SK-N-SH (cell line): Measurements from ENCODE around the gene PRADC1. TPM values are rescaled to one million over a fixed set of nuclear protein-coding genes. Genes with fewer than 3 reads are reported as not detected.

ENCODE experiments used
- CTCF ChIA-PET: fragments of 300-600, 350-600 bp; formaldehyde crosslinking; extraction: SDS; loops from one replicate; lab custom pipeline; 2021; lab: Yijun Ruan, JAX
- POLR2A ChIA-PET: fragments of 350-600 bp; sonication (Branson Sonifier 250); formaldehyde crosslinking; extraction: SDS; loops from one replicate; lab custom pipeline; 2020; ENCODE audit warnings: antibody characterized with exemption, inconsistent platforms; lab: Yijun Ruan, JAX
- DNase-seq: peaks from one replicate; pipeline ENCODE4 v3.0.0; 2012
- H2AFZ ChIP-seq: fragments of 200-600 bp; sonication (generic); 2 replicates; pipeline ENCODE4 v1.8.1; 2016; ENCODE audit warnings: antibody characterized with exemption, mild to moderate bottlenecking, low read depth
- H3F3A ChIP-seq: fragments of 200-600 bp; sonication (generic); replicated peaks from 2 replicates; pipeline ENCODE3; 2016; ENCODE audit warnings: antibody characterized with exemption, mild to moderate bottlenecking; ENCODE audit not compliant: insufficient read depth
- H3K27ac ChIP-seq, 2 experiments: fragments of 200-500 bp in 1 of 2; fragments of 200-600 bp in 1 of 2; sonication (Bioruptor generic) in 1 of 2; sonication (generic), shearing (Covaris generic) in 1 of 2; 2 replicates each; pipeline versions ENCODE4 v1.5.1 to v1.6.1; 2014 to 2016; ENCODE audit warnings: low read depth in 2 of 2, inconsistent platforms in 1 of 2, low read length in 1 of 2, mild to moderate bottlenecking in 1 of 2, mixed read lengths in 1 of 2
- H3K27me3 ChIP-seq: fragments of 200-600 bp; sonication (generic), shearing (Covaris generic); 2 replicates; pipeline ENCODE4 v1.6.1; 2016; ENCODE audit warnings: mixed run types; ENCODE audit not compliant: insufficient read depth
- H3K36me3 ChIP-seq, 2 experiments: fragments of 200-500 bp in 1 of 2; fragments of 200-600 bp in 1 of 2; sonication (Bioruptor generic) in 1 of 2; sonication (generic) in 1 of 2; replicated peaks in 1 of 2; 2 replicates each; pipeline versions ENCODE3 to v1.5.1; 2014 to 2016; ENCODE audit warnings: low read length in 1 of 2, mild to moderate bottlenecking in 1 of 2; ENCODE audit not compliant: insufficient read depth in 2 of 2, control insufficient read depth in 1 of 2
- H3K4me1 ChIP-seq, 2 experiments: fragments of 200-500 bp in 1 of 2; fragments of 200-600 bp in 1 of 2; sonication (Bioruptor generic) in 1 of 2; sonication (generic), shearing (Covaris generic) in 1 of 2; 2 replicates each; pipeline versions ENCODE4 v1.5.1 to v1.6.1; 2014 to 2016; ENCODE audit warnings: low read depth in 1 of 2, low read length in 1 of 2, mixed run types in 1 of 2; ENCODE audit not compliant: insufficient read depth in 2 of 2, control insufficient read depth in 1 of 2
- H3K4me2 ChIP-seq: fragments of 200-600 bp; sonication (generic), shearing (Covaris generic); 2 replicates; pipeline ENCODE4 v1.6.1; 2017; ENCODE audit warnings: mixed run types
- H3K4me3 ChIP-seq, 2 experiments: fragments of 200-500 bp in 1 of 2; fragments of 200-600 bp in 1 of 2; sonication (Bioruptor generic) in 1 of 2; sonication (generic), shearing (Covaris generic) in 1 of 2; 2 replicates each; pipeline versions ENCODE4 v1.5.1 to v1.8.1; 2014 to 2016; ENCODE audit warnings: low read depth in 2 of 2, inconsistent platforms in 1 of 2, low read length in 1 of 2, mild to moderate bottlenecking in 1 of 2, mixed read lengths in 1 of 2, moderate library complexity in 1 of 2
- H3K79me2 ChIP-seq: fragments of 200-600 bp; sonication (generic); 2 replicates; pipeline ENCODE4 v1.8.1; 2017; ENCODE audit warnings: mild to moderate bottlenecking; ENCODE audit not compliant: insufficient read depth
- H3K9ac ChIP-seq: fragments of 200-600 bp; sonication (generic); 2 replicates; pipeline ENCODE4 v1.6.1; 2017; ENCODE audit warnings: mixed run types
- H3K9me2 ChIP-seq: fragments of 200-600 bp; sonication (generic); 2 replicates; pipeline ENCODE4 v1.6.1; 2017; ENCODE audit warnings: mixed run types
- H3K9me3 ChIP-seq: fragments of 200-600 bp; sonication (generic); 2 replicates; pipeline ENCODE4 v1.6.1; 2017; ENCODE audit warnings: mixed run types, mild to moderate bottlenecking, moderate library complexity
- H4K20me1 ChIP-seq: fragments of 200-600 bp; sonication (generic); 2 replicates; pipeline ENCODE4 v1.6.1; 2017; ENCODE audit warnings: mild to moderate bottlenecking, mixed run types; ENCODE audit not compliant: insufficient read depth
- CHD2 ChIP-seq: fragments of 150-350 bp; IDR thresholded peaks from 2 replicates; pipeline ENCODE4 v1.6.1; 2018; ENCODE audit warnings: low read length; ENCODE audit not compliant: partially characterized antibody
- CTCF ChIP-seq: fragments of 200-600 bp; sonication (generic); IDR thresholded peaks from 2 replicates; pipeline ENCODE4 v1.6.1; 2017; ENCODE audit warnings: antibody characterized with exemption, mild to moderate bottlenecking, moderate library complexity
- ELF1 ChIP-seq: IDR thresholded peaks from 2 replicates; pipeline ENCODE4 v1.4.0; 2012
- EP300 ChIP-seq, 2 experiments: IDR thresholded peaks; 2 replicates each; pipeline versions ENCODE4 v1.4.0 to v1.6.1; 2012; ENCODE audit warnings: borderline replicate concordance in 1 of 2, low read depth in 1 of 2, low read length in 1 of 2
- EZH2phosphoT487 ChIP-seq: fragments of 200-600 bp; sonication (generic); IDR thresholded peaks from 2 replicates; pipeline ENCODE4 v1.6.1; 2017; ENCODE audit warnings: low read depth, mixed run types, mild to moderate bottlenecking, antibody characterized with exemption, moderate library complexity, borderline replicate concordance
- FOXM1 ChIP-seq: IDR thresholded peaks from 2 replicates; pipeline ENCODE4 v1.4.0; 2012; ENCODE audit warnings: low read depth, mild to moderate bottlenecking
- GABPA ChIP-seq: IDR thresholded peaks from 2 replicates; pipeline ENCODE4 v1.4.0; 2012; ENCODE audit warnings: low read depth, mild to moderate bottlenecking
- IRF3 ChIP-seq: fragments of 150-350 bp; IDR thresholded peaks from 2 replicates; pipeline ENCODE4 v1.6.1; 2016; ENCODE audit warnings: mild to moderate bottlenecking, low read depth, low read length
- JUND ChIP-seq: IDR thresholded peaks from 2 replicates; pipeline ENCODE4 v1.4.0; 2012
- MEF2A ChIP-seq: IDR thresholded peaks from 2 replicates; pipeline ENCODE4 v1.4.0; 2012; ENCODE audit warnings: low read depth, borderline replicate concordance
- MXI1 ChIP-seq: IDR thresholded peaks from 2 replicates; pipeline ENCODE4 v1.6.1; 2012; ENCODE audit warnings: mild to moderate bottlenecking, low read depth, low read length, improper control_type of control experiment
- NFIC ChIP-seq: IDR thresholded peaks from 2 replicates; pipeline ENCODE4 v1.4.0; 2012; ENCODE audit warnings: borderline replicate concordance
- NRF1 ChIP-seq: IDR thresholded peaks from 2 replicates; pipeline ENCODE4 v1.6.1; 2012; ENCODE audit warnings: low read depth, mild to moderate bottlenecking, low read length
- PBX3 ChIP-seq: IDR thresholded peaks from 2 replicates; pipeline ENCODE4; 2012
- RFX5 ChIP-seq: IDR thresholded peaks from 2 replicates; pipeline ENCODE4 v1.6.1; 2012; ENCODE audit warnings: mild to moderate bottlenecking, improper control_type of control experiment, low read length
- RXRA ChIP-seq: IDR thresholded peaks from 2 replicates; pipeline ENCODE4 v1.4.0; 2012; ENCODE audit warnings: low read depth, mild to moderate bottlenecking, borderline replicate concordance
- SIN3A ChIP-seq: IDR thresholded peaks from 2 replicates; pipeline ENCODE4 v1.6.1; 2012; ENCODE audit warnings: low read depth, mild to moderate bottlenecking, low read length, moderate library complexity, borderline replicate concordance
- SMC3 ChIP-seq: IDR thresholded peaks from 2 replicates; pipeline ENCODE4 v1.6.1; 2012; ENCODE audit warnings: low read depth, low read length, improper control_type of control experiment
- TAF1 ChIP-seq: IDR thresholded peaks from 2 replicates; pipeline ENCODE4 v1.6.1; 2012; ENCODE audit warnings: low read depth, mild to moderate bottlenecking, low read length, moderate library complexity, borderline replicate concordance
- TCF12 ChIP-seq: IDR thresholded peaks from 2 replicates; pipeline ENCODE4 v1.4.0; 2012
- TEAD4 ChIP-seq: IDR thresholded peaks from 2 replicates; pipeline ENCODE4 v1.4.0; 2012; ENCODE audit warnings: mild to moderate bottlenecking, borderline replicate concordance; ENCODE audit not compliant: insufficient read depth
- USF2 ChIP-seq: fragments of 150-350 bp; IDR thresholded peaks from 2 replicates; pipeline ENCODE4 v1.6.1; 2017; ENCODE audit warnings: antibody characterized with exemption, low read length, low read depth, borderline replicate concordance
- YY1 ChIP-seq: IDR thresholded peaks from 2 replicates; pipeline ENCODE4 v1.4.0; 2012; ENCODE audit warnings: low read depth, mild to moderate bottlenecking
- WGBS: methylation state at CpG from one replicate; pipeline ENCODE4 v1.1.6; 2017; ENCODE audit warnings: low lambda C conversion rate; 5-methylcytosine and 5-hydroxymethylcytosine counted together
- polyA plus RNA-seq, 3 experiments: library from polyadenylated mRNA; depleted of rRNA; stranded (reverse); fragments of >200 nt; gene quantifications; 2 replicates each; pipeline ENCODE4 v1.2.3, GENCODE V29; 2012
- TF ChIP-seq, protein P1 (sequence below): IDR thresholded peaks from 2 replicates; pipeline ENCODE4 v1.6.1; 2012; ENCODE audit warnings: mild to moderate bottlenecking, low read depth, low read length, moderate library complexity
- TF ChIP-seq, protein P2 (sequence below): IDR thresholded peaks from 2 replicates; pipeline ENCODE4 v1.4.0; 2012; ENCODE audit warnings: low read depth

PRADC1 gene
- polyA plus RNA-seq, 1 of the 3 experiments (the other 2 are of a cell fraction), result 8.5 TPM

DNA sequence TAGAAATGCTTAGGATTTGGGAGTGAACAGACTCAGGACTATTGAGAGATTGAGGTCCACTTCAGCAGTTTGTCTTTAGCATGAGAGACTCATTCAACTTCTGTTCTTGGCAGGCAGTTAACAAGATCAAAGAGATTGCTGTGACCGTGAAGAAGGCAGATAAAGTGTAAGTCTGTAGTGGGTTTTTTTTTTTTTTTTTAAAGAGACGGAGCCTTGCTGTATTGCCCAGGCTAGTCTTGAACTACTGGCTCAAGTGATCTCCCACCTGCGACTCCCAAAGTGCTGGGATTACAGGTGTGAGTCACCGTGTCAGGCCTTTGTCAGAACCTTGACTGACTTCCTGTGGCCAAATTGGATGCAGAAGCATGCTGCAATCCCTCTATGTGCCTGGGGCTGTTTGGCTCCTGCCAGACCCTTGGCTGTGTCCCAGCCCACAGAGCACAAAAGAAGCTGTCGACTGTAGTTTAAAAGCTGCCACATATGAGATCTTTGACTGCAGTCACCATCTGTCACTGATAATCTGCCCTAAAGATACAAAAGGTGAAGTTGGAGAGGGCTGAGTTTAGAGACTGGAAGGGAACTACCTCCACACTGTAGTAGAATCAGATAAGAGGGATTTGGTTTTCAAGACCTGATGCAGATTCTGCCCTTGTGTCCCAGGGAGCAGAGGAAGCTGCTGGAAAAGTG is 11.0 kb upstream of the PRADC1 start:
- no peak overlapping the region for H3K4me2 ChIP-seq
- no peak overlapping the region for H3K9ac ChIP-seq
- ChIA-PET POLR2A (interaction anchor here (0.9 to 1.5 kb wide), 5 partner anchors 9 to 13 kb away, joined by 3 to 13 read pairs (median 6); partner anchors contain the start of genes CCT7 and PRADC1), CTCF (interaction anchor here (0.6 to 3.5 kb wide), 7 partner anchors 10 to 436 kb away, joined by 3 to 19 read pairs (median 3); partner anchors contain the start of gene CCT7)
- H3K27ac ChIP-seq, result peak overlapping the region in 1 of 2 experiments; percentile 81; a peak in 2 of 4 replicates
- peaks cover 58% of the 10 kb centered on the region for H4K20me1 ChIP-seq
- H3K4me3 ChIP-seq, result no peak overlapping the region
- H3K27me3 ChIP-seq, result no peaks in the 10 kb centered on the region
- peaks cover 55% of the 10 kb centered on the region for H3K79me2 ChIP-seq
- H3F3A ChIP-seq, result peaks cover 6% of the 10 kb centered on the region
- peaks cover 0 to 22% of the 10 kb centered on the region in 2 experiments; a peak in 2 of 4 replicates for H3K4me1 ChIP-seq
- no peaks in the 10 kb centered on the region for H3K9me3 ChIP-seq
- H3K9me2 ChIP-seq, result no peaks in the 10 kb centered on the region
- no peak overlapping the region for H2AFZ ChIP-seq
- DNase-seq, result peak; percentile 74
- peaks cover 89% of the 10 kb centered on the region in 2 experiments for H3K36me3 ChIP-seq
- 25% methylated on average over 5 of the region's 5 CpGs for WGBS
- no peak for TF ChIP-seq YY1
- no peak for TF ChIP-seq ELF1
- no peak for TF ChIP-seq TAF1
- TF ChIP-seq SIN3A, result no peak
- no peak for TF ChIP-seq IRF3
- TF ChIP-seq CHD2, result peak; percentile 53
- no peak for TF ChIP-seq SMC3
- TF ChIP-seq TEAD4, result no peak
- TF ChIP-seq USF2, result no peak
- TF ChIP-seq RXRA, result no peak
- TF ChIP-seq TCF12, result peak; percentile 12; the same call in 1 of the 2 replicates
- TF ChIP-seq GABPA, result no peak
- no peak for TF ChIP-seq FOXM1
- TF ChIP-seq PBX3, result no peak
- TF ChIP-seq JUND, result no peak
- TF ChIP-seq EZH2phosphoT487, result no peak
- TF ChIP-seq NRF1, result no peak
- TF ChIP-seq MEF2A, result no peak
- peak in 1 of 2 experiments; percentile 77; a peak in 2 of 4 replicates for TF ChIP-seq EP300 (IDR thresholded peaks at IDR 0.05; ENCODE audit: borderline replicate concordance in 1 of 2, low read depth in 1 of 2, low read length in 1 of 2)
- no peak for TF ChIP-seq CTCF
- TF ChIP-seq RFX5, result no peak
- TF ChIP-seq, protein P1, sequence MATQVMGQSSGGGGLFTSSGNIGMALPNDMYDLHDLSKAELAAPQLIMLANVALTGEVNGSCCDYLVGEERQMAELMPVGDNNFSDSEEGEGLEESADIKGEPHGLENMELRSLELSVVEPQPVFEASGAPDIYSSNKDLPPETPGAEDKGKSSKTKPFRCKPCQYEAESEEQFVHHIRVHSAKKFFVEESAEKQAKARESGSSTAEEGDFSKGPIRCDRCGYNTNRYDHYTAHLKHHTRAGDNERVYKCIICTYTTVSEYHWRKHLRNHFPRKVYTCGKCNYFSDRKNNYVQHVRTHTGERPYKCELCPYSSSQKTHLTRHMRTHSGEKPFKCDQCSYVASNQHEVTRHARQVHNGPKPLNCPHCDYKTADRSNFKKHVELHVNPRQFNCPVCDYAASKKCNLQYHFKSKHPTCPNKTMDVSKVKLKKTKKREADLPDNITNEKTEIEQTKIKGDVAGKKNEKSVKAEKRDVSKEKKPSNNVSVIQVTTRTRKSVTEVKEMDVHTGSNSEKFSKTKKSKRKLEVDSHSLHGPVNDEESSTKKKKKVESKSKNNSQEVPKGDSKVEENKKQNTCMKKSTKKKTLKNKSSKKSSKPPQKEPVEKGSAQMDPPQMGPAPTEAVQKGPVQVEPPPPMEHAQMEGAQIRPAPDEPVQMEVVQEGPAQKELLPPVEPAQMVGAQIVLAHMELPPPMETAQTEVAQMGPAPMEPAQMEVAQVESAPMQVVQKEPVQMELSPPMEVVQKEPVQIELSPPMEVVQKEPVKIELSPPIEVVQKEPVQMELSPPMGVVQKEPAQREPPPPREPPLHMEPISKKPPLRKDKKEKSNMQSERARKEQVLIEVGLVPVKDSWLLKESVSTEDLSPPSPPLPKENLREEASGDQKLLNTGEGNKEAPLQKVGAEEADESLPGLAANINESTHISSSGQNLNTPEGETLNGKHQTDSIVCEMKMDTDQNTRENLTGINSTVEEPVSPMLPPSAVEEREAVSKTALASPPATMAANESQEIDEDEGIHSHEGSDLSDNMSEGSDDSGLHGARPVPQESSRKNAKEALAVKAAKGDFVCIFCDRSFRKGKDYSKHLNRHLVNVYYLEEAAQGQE, result no peak
- TF ChIP-seq NFIC, result 0 out of 2 replicates have a peak, but pooled peaks have one; percentile 24
- TF ChIP-seq, protein P2, sequence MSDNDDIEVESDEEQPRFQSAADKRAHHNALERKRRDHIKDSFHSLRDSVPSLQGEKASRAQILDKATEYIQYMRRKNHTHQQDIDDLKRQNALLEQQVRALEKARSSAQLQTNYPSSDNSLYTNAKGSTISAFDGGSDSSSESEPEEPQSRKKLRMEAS, result no peak
- TF ChIP-seq MXI1, result peak; percentile 81; the same call in 1 of the 2 replicates
